Psoas muscle (tissue), 8 donors: ENCODE data around the gene ACTA1. TPM values are rescaled to one million over a fixed set of nuclear protein-coding genes. Genes with fewer than 3 reads are reported as not detected.

Experiments used
- ATAC-seq, 4 donors: fragments of 200-7000 bp; cut with Tn5 transposase; one replicate each; pipeline ENCODE4 v1.9.1; 2020; ENCODE audit warnings: moderate library complexity in 3 of 4, mild to moderate bottlenecking in 2 of 4
- DNase-seq, 2 donors: peaks; one replicate each; pipeline ENCODE4 v3.0.0-alpha.2; 2020
- H3K27ac ChIP-seq: fragments of 200-600 bp; one replicate; pipeline ENCODE4 v1.8.0; 2022
- H3K27me3 ChIP-seq, 3 donors: fragments of 200-600 bp in 1 of 3; one replicate each; pipeline versions ENCODE4 v1.6.1 to v1.8.0; 2013 to 2022; ENCODE audit warnings: low read length in 2 of 3, mild to moderate bottlenecking in 2 of 3, moderate library complexity in 1 of 3; ENCODE audit not compliant: insufficient read depth in 3 of 3
- H3K36me3 ChIP-seq, 2 donors: fragments of 200-600 bp in 1 of 2; one replicate each; pipeline versions ENCODE4 v1.6.1 to v1.8.0; 2013 to 2022; ENCODE audit warnings: low read depth in 1 of 2, mild to moderate bottlenecking in 1 of 2, moderate library complexity in 1 of 2; ENCODE audit not compliant: insufficient read depth in 1 of 2
- H3K4me1 ChIP-seq: fragments of 200-600 bp; one replicate; pipeline ENCODE4 v1.8.0; 2022
- H3K4me3 ChIP-seq: fragments of 200-600 bp; one replicate; pipeline ENCODE4 v1.8.0; 2022; ENCODE audit warnings: mild to moderate bottlenecking
- H3K9me3 ChIP-seq: fragments of 200-600 bp; one replicate; pipeline ENCODE4 v1.8.0; 2022
- WGBS, 3 donors: extraction: QIAGEN DNeasy Blood & Tissue Kit; methylation state at CpG; one replicate each; pipeline versions ENCODE4 v1.1.6 to v1.1.7; 2013; 5-methylcytosine and 5-hydroxymethylcytosine counted together
- intact Hi-C, 2 donors: fragments of 100-400 bp; cut with DNase I; formaldehyde crosslinking; loops; one replicate each; pipeline versions ENCODE4 v1.11.0 to v1.14.2; 2022
- long read RNA-seq, 2 donors: library from polyadenylated mRNA; unstranded; transcript quantifications; one replicate each; pipeline ENCODE4 v2.0.0, GENCODE V29; 2021
- polyA plus RNA-seq, 3 donors: library from polyadenylated mRNA; stranded (reverse); fragments of 200-250 nt; gene quantifications; one replicate each; pipeline ENCODE4 v1.2.3, GENCODE V29; 2013
- total RNA-seq, 4 donors: library from RNA; stranded (reverse); fragmentation: NEBNext Ultra II Directional in 2 of 4; extraction: Animal tissue kit (Norgen Biotek cat#: 25700) in 2 of 4; gene quantifications; one replicate each; pipeline versions ENCODE4 v1.2.1 to v1.2.4, GENCODE V29; 2021 to 2023
- TF ChIP-seq, protein P1 (sequence below): fragments of 200-600 bp; IDR thresholded peaks from one replicate; pipeline ENCODE4 v1.8.0; 2022; ENCODE audit warnings: antibody characterized with exemption
- donor health status: healthy with polysubstance abuse.
- donor health status: DM: no; HTN: no; CAD: no; lungs with moderate emphysema.
- donor health status: Bipolar disorder and iron deficiency.
- donor health status: healthy.
- donor health status: DM: yes; HTN: yes; CAD: no.
- donor health status: DM: no; HTN: no; CAD: no.
- donor health status: DM: no; HTN: no; CAD: no.
- donor health status: DM: yes; HTN: yes; CAD: no.

Gene ACTA1
- total RNA-seq, result over 10,000 TPM in 3 of 4 donors, 1,000 to 10,000 TPM in 1; 8,109 to 28,566 (median 18,858) TPM
- over 10,000 TPM; 11,314 to 26,656 (median 13,405) TPM for polyA plus RNA-seq
- long read RNA-seq, donor 1, transcript ACTA1-202 (7 exons, 1,491 nt), result major isoform, 4,167 of 5,174 reads
- long read RNA-seq, donor 1, partial matches to known transcripts, result 830 of 5,174 reads
- long read RNA-seq, donor 1, other reads (novel, unspliced or antisense), result 177 of 5,174 reads
- long read RNA-seq, donor 2, transcript ACTA1-202 (7 exons, 1,491 nt), result major isoform, 22,473 of 27,439 reads
- long read RNA-seq, donor 2, partial matches to known transcripts, result 4,750 of 27,439 reads
- long read RNA-seq, donor 2, other reads (novel, unspliced or antisense), result 216 of 27,439 reads

DNA sequence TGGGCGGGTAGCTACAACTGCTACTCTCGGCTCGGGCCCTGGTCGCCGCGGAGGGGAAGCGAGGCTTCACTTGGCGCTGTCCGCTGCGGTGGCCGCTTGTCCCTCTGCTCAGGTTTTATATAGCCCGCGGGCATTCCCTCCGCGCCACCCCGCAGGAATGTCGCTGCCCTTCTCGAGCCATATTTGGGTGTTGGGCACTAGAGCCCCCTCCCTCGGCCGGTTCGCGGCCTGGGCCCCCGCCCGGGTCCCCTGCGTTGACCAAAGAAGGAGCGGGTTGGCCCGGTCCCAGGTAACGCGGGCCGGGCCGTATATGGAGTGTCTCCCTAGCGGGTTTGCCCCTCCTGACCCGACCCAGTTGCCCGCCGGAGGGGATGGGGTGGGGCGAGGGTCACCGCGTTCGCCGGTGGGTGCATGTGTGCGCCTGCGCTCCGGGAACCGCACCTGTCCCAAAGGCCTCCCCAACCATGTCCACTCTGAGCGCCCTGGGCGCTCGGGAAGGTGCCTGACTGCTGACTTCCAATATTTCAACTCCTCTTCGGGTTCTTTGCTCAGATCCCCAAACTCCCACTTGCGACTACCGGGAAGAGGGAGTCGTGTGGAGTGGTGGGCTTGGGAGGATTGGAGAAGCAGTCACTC, at the start of gene ACTA1:
TSS of gene ACTA1 (minus strand) at position 90 of the 636 bp plus-strand sequence. CDS start 979 bp downstream, outside the sequence.
- DNase-seq (peak; percentile 63 to 89), ATAC-seq (peak; percentile 63 to 64 (median 64))
- peaks cover 0 to 20% (median 0%) of the 10 kb centered on the region in 3 donors for H3K27me3 ChIP-seq
- peaks cover 0 to 4% of the 10 kb centered on the region in 2 donors for H3K36me3 ChIP-seq
- peaks cover 37% of the 10 kb centered on the region for H3K4me1 ChIP-seq
- no peaks in the 10 kb centered on the region for H3K9me3 ChIP-seq
- TF ChIP-seq, protein P1, sequence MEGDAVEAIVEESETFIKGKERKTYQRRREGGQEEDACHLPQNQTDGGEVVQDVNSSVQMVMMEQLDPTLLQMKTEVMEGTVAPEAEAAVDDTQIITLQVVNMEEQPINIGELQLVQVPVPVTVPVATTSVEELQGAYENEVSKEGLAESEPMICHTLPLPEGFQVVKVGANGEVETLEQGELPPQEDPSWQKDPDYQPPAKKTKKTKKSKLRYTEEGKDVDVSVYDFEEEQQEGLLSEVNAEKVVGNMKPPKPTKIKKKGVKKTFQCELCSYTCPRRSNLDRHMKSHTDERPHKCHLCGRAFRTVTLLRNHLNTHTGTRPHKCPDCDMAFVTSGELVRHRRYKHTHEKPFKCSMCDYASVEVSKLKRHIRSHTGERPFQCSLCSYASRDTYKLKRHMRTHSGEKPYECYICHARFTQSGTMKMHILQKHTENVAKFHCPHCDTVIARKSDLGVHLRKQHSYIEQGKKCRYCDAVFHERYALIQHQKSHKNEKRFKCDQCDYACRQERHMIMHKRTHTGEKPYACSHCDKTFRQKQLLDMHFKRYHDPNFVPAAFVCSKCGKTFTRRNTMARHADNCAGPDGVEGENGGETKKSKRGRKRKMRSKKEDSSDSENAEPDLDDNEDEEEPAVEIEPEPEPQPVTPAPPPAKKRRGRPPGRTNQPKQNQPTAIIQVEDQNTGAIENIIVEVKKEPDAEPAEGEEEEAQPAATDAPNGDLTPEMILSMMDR, result peak; percentile 15
- 0 to 1% (median 1%) methylated on average over 48 to 51 of the region's 51 CpGs for WGBS, 3 donors
- H3K4me3 ChIP-seq, result peak within 1 kb of the TSS; percentile 70
- intact Hi-C loops, result loop anchor here in 1 of 2 donors (10.0 kb wide), 1 partner anchor 191 kb away; the partner anchor contains the start of genes TAF5L and URB2
- H3K27ac ChIP-seq, result peak within 1 kb of the TSS; percentile 97

GRCh38 chr1:229482511-229482910, 48.6 kb upstream of the ACTA1 start:
- ATAC-seq (no peak), DNase-seq (no peak)
- TF ChIP-seq, protein P1, result no peak
- WGBS, 3 donors, result 87 to 94% (median 92%) methylated on average over 5 of the region's 5 CpGs
- no peaks in the 10 kb centered on the region for H3K9me3 ChIP-seq
- no peaks in the 10 kb centered on the region for H3K27me3 ChIP-seq
- no peak overlapping the region for H3K27ac ChIP-seq
- peaks cover 7 to 96% of the 10 kb centered on the region in 2 donors for H3K36me3 ChIP-seq
- no peaks in the 10 kb centered on the region for H3K4me1 ChIP-seq
- intact Hi-C loops, result loop anchor here in 1 of 2 donors (1.0 kb wide), 1 partner anchor 224 kb away; no protein-coding TSS in a partner anchor
- no peak overlapping the region for H3K4me3 ChIP-seq

DNA sequence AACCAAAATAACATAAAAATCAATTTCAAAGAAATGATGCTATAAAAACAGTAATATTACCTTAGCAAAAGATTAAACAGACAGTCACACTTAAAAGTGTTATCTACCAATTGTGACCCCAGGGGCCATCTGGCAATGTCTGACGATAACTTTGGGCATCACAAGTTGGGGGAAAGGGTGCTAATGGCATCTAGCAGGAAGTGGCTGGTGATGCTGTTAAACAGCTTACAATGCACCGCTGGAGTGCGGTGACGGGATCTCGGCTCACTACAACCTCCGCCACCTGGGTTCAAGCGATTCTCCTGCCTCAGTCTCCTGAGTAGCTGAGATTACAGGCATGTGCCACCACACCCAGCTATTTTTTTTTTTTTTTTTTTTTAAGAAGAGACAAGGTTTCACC, 46.6 kb upstream of the ACTA1 start:
- Histone ChIP-seq H3K4me3 (no peak overlapping the region), H3K27ac (no peak overlapping the region), H3K27me3 (no peaks in the 10 kb centered on the region), H3K9me3 (no peaks in the 10 kb centered on the region), H3K36me3 (peaks cover 7 to 95% of the 10 kb centered on the region in 2 donors), H3K4me1 (no peaks in the 10 kb centered on the region)
- intact Hi-C loops, result loop anchor here in 1 of 2 donors (2.0 kb wide), 1 partner anchor 222 kb away; no protein-coding TSS in a partner anchor
- WGBS, 3 donors, result 94 to 95% (median 94%) methylated on average over 7 of the region's 7 CpGs
- ATAC-seq (no peak), DNase-seq (no peak)
- TF ChIP-seq, protein P1, result no peak

- no peak overlapping the region for H3K4me3 ChIP-seq
- ATAC-seq, result peak in 1 of 4 donors; percentile 24
- intact Hi-C loops, result loop anchor here in 1 of 2 donors (2.0 kb wide), 1 partner anchor 221 kb away; no protein-coding TSS in a partner anchor
- WGBS, 3 donors, result 60 to 69% (median 65%) methylated on average over 10 of the region's 10 CpGs
- H3K36me3 ChIP-seq, result peaks cover 4 to 95% of the 10 kb centered on the region in 2 donors
- no peak for DNase-seq
- no peaks in the 10 kb centered on the region for H3K27me3 ChIP-seq
- no peak overlapping the region for H3K27ac ChIP-seq
- H3K9me3 ChIP-seq, result no peaks in the 10 kb centered on the region
- no peaks in the 10 kb centered on the region for H3K4me1 ChIP-seq
- TF ChIP-seq, protein P1, result no peak
These were observed 45.9 kb upstream of the ACTA1 start for GRCh38 chr1:229479660-229480399.
